Islet of Langerhans (tissue), 1 donor: ENCODE measurements around the gene SPDL1.

Source experiments
- FAIRE-seq: peaks from one replicate; lab custom pipeline; 2011; peaks lifted over from hg19 to GRCh38; lab: Jason Lieb, UNC

Gene SPDL1

GRCh38 chr5:169583424-169584220 is at the start of gene SPDL1:
Gene SPDL1 (plus strand): TSS chr5:169583773. CDS start chr5:169588417, 4,644 bp downstream.
- peak; percentile 27 for FAIRE-seq

GRCh38 chr5:169534311-169534880 is 49.2 kb upstream of the SPDL1 start:
- no peak for FAIRE-seq

GRCh38 chr5:169534939-169535338 is 48.6 kb upstream of the SPDL1 start:
- no peak for FAIRE-seq

DNA sequence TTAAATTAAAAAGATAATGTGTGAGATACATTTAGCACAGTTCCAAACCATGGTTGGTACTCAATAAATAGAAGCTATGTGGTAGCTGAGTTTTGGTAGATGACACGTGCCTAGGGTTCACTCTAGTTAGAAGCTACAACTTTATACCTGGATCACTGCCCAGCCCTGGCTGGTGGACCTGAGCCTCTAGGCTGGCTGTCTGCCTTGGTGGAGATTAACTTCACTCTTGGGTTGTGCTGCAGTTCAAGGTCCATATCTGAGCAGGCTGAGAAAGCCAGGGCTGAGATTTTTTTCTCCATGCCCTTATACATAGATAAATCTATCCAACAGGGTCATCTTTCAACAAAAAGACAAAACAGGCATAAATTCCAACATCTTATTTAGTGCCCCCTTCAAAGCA is 44.6 kb upstream of the SPDL1 start:
- no peak for FAIRE-seq

- FAIRE-seq: no peak
Observed at GRCh38 chr5:169542811-169543210, 40.8 kb upstream of the SPDL1 start.

- no peak for FAIRE-seq
Observed at GRCh38 chr5:169544264-169544950, 39.2 kb upstream of the SPDL1 start.

DNA sequence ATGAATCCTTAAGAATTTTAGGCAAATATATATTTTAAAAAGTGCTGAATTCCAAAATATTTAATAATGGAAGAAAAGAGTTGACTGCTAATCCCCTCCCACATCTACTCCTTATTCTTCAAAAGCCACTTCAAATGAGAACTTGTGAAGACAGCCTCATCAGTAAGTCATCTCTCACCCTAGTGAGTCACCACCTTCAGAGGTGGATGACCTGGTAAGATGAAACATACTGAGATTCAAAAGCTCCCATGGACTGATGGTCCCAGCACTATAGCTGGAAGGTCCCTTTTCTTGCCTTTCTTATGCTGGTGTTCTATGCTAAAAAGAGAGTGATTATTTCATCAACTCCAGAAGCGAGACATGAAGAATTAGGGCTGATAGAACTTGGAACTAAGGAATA is 37.8 kb upstream of the SPDL1 start:
- FAIRE-seq: no peak

DNA sequence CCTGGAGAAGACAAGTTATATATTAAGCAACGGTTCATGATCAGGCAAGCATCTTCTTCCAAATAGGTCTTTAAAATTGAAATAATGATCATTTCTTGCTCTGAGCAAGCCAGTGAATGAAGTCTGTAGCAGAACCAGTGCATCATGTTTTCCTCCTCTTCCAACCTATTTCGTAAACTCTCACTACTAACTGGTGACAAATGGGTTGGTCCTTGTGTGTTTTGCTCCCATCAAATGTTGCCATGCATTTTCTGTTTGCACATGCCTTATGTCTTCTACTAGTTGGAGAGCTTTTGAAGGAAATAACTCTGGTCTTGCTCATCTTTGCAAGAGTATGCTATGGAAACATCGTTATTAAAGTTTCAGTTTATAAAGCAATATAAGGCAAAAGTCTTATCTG is 37.2 kb upstream of the SPDL1 start:
- no peak for FAIRE-seq

- no peak for FAIRE-seq
Observed at GRCh38 chr5:169547508-169547907, 36.1 kb upstream of the SPDL1 start.

DNA sequence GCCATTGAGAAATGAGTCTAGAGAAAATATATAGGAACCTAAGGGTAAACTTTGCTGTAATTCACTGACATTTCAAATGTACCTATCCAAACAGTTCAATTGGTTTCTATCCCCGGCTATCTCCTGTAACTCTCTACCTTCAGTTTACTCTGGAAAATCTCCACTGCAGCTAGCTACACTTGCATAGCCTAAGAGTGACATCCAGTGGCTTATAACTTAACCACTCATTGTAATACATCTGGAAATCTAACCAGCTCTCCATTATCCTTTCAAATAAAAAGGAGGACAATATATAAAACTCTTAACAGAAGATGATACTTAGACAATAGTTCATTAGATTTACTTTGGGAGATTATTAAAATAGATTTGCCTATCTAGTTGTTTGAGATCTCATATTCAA is 35.3 kb upstream of the SPDL1 start:
- FAIRE-seq: no peak

GRCh38 chr5:169549453-169550100 is 34.0 kb upstream of the SPDL1 start:
- FAIRE-seq: no peak

DNA sequence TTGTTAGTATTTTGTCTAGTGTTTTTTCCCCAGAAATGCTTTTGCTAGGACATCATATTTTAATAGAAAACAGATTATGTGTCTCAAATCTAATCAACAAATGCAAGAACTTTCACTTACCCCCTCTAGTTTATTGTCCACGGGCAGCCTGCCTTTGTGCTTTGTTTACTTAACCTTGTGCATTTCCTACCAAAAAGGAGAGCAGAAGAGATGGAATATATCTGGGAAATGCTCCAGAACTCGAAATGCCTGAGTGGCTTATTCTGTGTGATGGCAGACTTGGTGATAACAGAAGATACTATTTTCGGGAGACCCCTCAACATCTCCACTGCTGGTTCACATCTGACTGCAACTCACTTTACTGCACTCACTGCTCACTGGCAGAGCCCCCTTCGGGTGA is 33.3 kb upstream of the SPDL1 start:
- FAIRE-seq: no peak

DNA sequence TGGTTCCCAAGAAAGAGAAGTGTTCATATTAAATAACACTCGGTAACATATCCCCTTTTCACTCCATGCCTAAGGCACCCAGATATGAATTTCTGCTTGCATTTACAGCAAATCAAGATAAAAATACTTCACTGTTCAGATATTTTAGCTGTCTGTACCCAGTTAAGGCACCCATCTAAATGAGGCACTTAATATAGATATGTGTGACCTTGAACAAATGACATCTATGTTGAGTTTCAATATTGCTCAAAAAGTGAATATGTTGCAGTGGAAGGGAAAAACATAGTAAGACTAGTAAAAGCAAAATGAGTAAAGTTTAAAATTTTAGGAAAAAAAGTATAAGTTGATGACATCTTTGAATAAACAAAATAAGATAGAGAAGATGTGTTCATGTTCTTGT is 32.4 kb upstream of the SPDL1 start:
- no peak for FAIRE-seq

DNA sequence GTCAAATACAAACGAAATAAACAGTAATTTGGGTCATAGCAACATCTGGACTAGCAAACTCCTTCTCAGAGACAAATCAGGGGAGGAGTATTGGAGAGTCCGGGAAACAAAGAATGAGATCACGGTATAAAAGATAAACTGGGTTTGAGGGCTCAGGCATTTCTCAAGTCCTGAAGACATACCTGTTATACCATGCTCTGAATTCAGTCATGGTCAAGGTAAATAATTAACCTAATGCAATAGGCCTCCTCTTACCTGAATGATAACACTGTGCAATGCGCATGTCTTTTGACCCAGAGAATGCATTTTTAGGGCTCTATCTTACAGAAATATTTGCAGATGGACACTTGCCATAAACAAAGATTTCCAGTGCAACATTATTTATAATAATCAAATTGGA is 31.9 kb upstream of the SPDL1 start:
- no peak for FAIRE-seq

- FAIRE-seq: no peak
Observed at GRCh38 chr5:169554251-169554650, 29.3 kb upstream of the SPDL1 start.

DNA sequence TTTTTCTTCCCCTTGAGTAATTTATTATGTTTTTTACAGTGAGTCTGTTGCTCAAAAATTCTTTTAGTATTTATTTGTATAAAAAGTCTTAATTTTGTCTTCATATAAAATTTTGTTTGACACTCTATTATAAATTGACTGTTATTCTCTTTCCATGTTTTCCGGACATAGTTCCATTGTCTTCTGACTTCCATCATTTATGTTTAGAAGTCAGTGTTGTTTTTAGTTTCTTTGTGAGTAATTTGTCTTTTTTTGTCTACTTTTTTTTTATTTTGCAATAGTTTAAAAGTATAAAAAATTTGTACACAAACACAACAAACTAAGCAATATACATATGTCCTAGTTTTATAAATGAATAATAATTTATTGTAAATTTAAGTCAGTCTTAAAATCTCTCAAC is 25.7 kb upstream of the SPDL1 start:
- FAIRE-seq: peak; percentile 9

- FAIRE-seq: no peak
Observed at GRCh38 chr5:169561893-169562292, 21.7 kb upstream of the SPDL1 start.

DNA sequence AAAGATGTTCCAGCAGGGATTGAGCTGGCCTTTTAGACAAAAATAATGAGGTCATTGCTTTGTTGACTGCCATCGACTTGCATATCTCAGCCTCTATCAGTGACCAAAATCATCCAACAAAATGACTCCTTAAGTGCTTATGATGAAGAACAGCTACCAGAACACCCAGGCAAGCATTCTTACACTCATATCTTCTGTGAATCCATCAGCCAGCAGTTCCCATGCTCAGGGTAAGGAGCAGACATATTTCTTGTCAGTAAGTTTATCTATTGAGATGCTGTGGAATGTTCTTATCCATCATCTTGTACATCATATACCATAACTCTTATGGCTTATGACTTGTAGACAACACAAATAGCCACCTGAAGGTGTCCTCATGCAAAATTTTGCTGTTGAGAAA is 20.2 kb upstream of the SPDL1 start:
- FAIRE-seq: no peak

GRCh38 chr5:169566202-169566601 is 17.4 kb upstream of the SPDL1 start:
- FAIRE-seq: no peak

DNA sequence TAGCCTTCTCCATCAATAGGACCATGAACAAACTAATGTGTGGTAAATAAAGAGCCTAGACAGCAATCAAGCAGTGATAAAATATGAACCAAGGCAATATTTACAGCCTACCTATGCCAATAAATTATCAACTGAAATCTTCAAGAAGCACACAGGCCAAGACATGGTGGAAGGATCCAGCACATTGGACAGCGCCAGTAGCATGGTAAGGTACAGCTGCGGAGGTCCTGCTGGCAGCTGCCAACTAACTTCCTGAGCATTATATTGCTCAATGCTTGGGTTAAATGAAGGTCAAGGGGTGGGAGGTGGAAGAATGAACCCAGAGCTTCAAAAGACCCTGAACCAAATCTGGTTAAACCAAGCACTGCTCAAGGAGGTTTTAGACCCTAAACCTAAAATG is 16.5 kb upstream of the SPDL1 start:
- FAIRE-seq: no peak

- no peak for FAIRE-seq
Observed at GRCh38 chr5:169569513-169569912, 14.1 kb upstream of the SPDL1 start.

- no peak for FAIRE-seq
Observed at GRCh38 chr5:169571355-169571754, 12.2 kb upstream of the SPDL1 start.

DNA sequence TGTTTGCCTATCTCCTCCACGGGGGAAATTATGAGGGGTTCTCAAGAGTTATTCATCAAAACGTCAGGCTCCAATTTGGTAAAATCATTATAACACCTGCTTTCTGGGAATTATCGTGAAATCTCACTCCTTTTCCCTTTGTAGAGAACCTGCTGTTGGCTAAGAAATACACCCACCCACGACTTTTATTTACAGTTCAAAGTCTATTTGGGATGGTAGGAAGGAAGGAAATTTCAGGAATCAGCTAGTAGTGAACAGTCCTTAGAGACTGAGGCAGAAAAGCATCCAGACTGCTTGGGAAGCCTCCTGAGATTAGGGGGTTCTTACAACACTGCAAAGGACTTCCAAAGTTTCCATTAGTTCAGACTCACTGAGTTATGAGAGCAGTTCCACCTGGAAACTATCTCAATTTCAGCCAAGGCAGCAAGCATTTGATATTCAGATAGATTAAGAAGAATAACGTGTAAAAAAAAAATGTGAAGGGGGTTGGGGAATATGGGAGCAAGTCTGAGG is 9.4 kb upstream of the SPDL1 start:
- no peak for FAIRE-seq
